ENCODE results near the gene UBAP2.
"Not testable (repeated sequence)": the region's sequence is repeated elsewhere in the genome, so short reads cannot be mapped to it uniquely, and the experiment has no call there.

Gene UBAP2

GRCh38 chr9:34046784-34047379 is 1.8 kb downstream of the UBAP2 start:
- DNase-seq (ENCODE audit: low read depth): no peak

GRCh38 chr9:34045903-34046302 is 2.8 kb downstream of the UBAP2 start:
- DNase-seq (ENCODE audit: low read depth): no peak

GRCh38 chr9:34042074-34042473 is 6.6 kb downstream of the UBAP2 start:
- DNase-seq (ENCODE audit: low read depth): not testable (repeated sequence)

DNA sequence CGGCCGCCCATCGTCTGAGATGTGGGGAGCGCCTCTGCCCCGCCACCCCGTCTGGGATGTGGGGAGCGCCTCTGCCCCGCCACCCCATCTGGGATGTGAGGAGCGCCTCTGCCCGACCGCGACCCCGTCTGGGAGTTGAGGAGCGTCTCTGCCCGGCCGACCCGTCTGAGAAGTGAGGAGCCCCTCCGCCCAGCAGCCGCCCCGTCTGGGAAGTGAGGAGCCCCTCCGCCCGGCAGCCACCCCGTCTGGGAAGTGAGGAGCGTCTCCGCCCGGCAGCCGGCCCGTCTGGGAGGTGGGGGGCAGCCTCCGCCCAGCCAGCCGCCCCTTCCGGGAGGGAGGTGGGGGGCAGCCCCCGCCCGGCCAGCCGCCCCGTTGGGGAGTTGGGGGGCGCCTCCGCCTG is 9.8 kb downstream of the UBAP2 start:
- not testable (repeated sequence) for DNase-seq (ENCODE audit: low read depth)

DNA sequence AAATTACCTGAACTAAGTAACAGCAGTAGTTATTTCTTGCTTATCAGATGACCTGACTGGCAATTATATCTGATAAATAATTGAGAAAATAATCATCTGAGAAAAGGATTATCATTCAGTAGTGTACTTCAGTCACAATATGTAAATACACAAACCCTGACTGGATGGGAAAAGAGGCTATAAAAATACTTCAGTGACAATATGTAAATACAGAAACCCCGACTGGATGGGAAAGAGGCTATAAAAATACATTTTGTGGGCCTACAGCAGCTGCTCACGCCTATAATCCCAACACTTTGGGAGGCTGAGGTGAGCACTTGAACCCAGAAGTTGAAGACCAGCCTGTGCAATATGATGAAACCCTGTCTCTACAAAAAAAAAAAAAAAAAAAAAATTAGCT is 11.1 kb downstream of the UBAP2 start:
- no peak for DNase-seq (ENCODE audit: low read depth)

DNA sequence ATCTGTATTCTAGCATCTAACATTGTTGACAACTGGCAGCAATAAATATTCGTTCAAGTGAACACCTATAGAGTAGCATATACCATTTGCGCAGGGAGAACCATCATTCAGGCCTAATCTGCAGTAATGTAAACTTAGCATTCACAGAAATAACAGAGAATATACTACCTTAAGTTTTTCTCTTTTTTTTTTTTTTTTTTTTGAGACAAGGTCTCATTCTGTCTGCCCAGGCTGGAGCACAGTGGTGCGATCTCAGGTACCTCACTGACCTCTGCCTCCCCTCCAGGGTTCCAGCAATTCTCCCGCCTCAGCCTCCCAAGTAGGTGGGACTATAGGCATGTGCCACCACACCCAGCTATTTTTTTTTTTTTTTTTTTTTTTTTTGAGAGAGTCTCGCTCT is 12.1 kb downstream of the UBAP2 start:
- no peak for DNase-seq (ENCODE audit: low read depth)

DNA sequence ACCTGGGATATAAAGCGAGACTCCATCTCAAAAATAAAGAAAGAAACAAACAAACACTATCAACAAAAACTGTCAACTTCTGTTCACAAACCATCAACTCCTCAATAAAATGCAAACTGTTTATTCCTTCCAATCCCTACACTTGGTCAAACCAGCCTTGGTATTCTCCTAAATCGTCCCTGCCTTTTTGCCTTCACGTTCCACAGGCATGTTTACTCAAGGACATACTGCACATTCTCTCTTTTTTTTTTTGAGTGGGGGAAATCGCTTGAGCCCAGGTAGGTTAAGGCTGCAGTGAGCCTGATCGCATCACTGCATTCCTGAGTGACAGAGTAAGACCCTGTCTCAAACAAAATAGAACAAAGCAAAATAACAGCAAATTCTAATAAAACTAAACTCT is 13.0 kb downstream of the UBAP2 start:
- DNase-seq (ENCODE audit: low read depth): no peak

GRCh38 chr9:34034698-34035065 is 14.0 kb downstream of the UBAP2 start:
- no peak for DNase-seq (ENCODE audit: low read depth)

- DNase-seq (ENCODE audit: low read depth): no peak
These were observed 16.1 kb downstream of the UBAP2 start for GRCh38 chr9:34032631-34033030.

GRCh38 chr9:34027845-34028574 is 20.7 kb downstream of the UBAP2 start:
- DNase-seq (ENCODE audit: low read depth): no peak

- no peak for DNase-seq (ENCODE audit: low read depth)
These were observed 22.9 kb downstream of the UBAP2 start for GRCh38 chr9:34025811-34026210.

DNA sequence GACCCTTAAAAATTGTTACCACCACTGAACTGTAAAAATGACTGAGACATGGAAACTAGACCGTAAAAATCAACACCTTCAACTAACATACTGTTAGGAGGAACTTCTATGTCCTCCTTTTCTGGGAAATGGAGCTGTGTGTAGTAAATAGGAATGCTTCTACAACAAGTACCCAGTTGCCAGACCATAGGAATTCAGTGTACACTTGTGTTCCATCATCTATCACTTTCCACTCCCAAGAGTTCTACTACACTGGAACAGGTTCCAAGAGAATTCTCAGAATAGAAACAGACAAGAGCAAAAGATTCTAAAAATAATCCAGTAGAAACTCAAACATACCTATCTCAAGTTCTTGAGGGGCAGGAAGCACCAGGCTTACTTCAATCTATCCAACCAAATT is 23.6 kb downstream of the UBAP2 start:
- DNase-seq (ENCODE audit: low read depth): no peak

- not testable (repeated sequence) for DNase-seq (ENCODE audit: low read depth)
These were observed 24.2 kb downstream of the UBAP2 start for GRCh38 chr9:34024476-34024875.

- no peak for DNase-seq (ENCODE audit: low read depth)
These were observed 32.5 kb downstream of the UBAP2 start for GRCh38 chr9:34016149-34016548.

GRCh38 chr9:34010979-34011378 is 37.7 kb downstream of the UBAP2 start:
- no peak for DNase-seq (ENCODE audit: low read depth)

- DNase-seq (ENCODE audit: low read depth): no peak
These were observed 46.7 kb downstream of the UBAP2 start for GRCh38 chr9:34001951-34002350.

- no peak for DNase-seq (ENCODE audit: low read depth)
These were observed 47.4 kb downstream of the UBAP2 start for GRCh38 chr9:34001298-34001697.

GRCh38 chr9:33995449-33995848 is 53.2 kb downstream of the UBAP2 start:
- no peak for DNase-seq (ENCODE audit: low read depth)

DNA sequence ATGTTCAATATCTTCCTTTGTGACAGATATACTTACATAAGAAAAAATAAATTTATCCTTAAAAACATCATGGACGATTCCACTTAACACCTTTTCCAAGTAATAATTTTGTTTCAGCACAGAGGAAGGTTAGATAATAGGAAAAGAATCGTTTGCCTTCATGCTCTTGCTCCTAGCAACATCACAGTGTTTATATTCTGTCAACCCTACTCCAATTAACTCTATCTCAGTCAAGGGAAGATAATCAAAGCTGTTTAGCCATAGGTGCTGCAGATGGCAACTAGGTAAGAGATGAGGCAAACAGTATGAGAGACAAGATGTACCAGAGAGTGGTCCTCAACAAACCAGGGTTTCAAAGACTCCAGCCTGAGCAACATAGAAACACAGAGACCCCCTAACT is 55.6 kb downstream of the UBAP2 start:
- no peak for DNase-seq (ENCODE audit: low read depth)

DNA sequence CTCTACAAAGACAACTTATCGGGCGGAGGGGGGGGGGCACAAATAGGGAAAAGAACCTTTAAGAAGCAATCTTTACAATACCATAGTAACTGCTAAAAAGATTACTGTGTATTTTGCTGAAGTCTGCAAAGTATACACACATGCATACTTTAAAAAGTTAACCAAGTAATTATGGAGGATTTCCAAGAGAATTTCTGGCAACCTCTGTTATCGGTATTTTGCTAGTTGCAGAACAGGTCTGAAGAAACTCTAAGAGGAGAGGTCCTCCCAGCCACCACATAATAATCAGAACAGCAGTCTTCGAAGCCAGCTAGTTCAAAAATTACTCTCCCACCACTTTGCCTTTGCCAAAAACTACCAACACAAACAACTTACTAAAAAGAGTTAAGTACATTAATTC is 56.1 kb downstream of the UBAP2 start:
- DNase-seq (ENCODE audit: low read depth): no peak

GRCh38 chr9:33988219-33988890 is 60.3 kb downstream of the UBAP2 start:
- DNase-seq (ENCODE audit: low read depth): peak; percentile 1

DNA sequence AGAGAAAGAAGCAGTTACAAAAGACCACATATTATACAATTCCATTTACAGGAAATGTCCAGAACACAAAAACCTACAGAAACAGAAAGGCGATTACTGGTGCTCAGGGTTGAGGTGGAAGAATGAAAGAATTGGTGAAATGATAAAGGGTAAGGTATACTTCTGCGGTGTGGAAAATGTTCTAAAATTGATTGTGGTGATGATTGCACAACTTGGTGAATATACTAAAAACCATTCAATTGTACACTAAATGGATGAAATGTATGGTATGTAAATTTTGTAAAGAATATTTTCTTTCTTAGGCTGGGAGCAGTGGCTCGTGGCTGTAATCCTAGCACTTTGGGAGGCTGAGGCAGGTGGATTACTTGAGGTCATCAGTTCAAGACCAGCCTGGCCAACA is 72.3 kb downstream of the UBAP2 start:
- DNase-seq (ENCODE audit: low read depth): no peak

DNA sequence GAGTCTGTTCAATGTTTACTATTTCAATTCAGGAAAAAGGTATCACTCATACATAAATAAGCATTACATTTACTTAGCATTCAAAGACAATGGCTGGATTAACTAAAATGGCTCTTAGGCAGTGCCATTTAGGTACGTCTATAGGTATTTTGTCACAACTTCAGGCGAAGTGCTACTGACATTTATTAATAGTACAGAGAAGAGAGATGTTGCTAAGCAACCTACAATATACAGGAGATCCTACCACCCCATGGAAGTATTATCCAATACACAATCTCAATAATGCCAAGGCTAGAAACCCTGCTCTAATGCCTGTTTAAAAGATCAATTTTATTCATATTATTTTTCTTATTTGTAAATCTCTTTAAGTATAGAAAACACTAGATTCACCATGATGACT is 76.0 kb downstream of the UBAP2 start:
- no peak for DNase-seq (ENCODE audit: low read depth)

All from stimulated activated CD8-positive, alpha-beta memory T cell treated with anti-CD3 and anti-CD28 coated beads, Interleukin-4, amount 100 ng/mL, for 24 hours (primary cell).